Measurements from ENCODE around the gene KCNV2.
A peak's percentile ranks its signal among the peaks of the same experiment; 100 is the strongest.

The KCNV2 gene

DNA sequence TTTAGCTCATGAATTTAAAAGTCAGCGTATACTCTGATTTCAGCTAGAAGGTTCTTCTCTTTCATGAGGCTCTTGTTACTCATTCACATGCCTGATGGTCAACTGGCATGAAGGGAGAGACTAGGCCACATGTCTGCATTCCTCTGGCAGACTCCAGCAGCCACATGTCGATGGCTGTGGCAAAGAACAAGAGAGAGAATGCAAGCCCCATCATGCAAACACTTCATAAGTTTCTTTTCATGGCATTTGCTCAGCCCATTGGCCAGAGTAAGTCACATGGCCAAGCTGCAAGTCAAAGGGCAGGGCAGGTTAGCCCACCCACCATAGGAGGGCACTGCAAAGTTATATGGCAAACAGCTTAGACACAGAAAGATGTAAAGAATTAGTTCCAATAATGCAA is 5.4 kb downstream of the KCNV2 start:
- DNase-seq = no peak

DNA sequence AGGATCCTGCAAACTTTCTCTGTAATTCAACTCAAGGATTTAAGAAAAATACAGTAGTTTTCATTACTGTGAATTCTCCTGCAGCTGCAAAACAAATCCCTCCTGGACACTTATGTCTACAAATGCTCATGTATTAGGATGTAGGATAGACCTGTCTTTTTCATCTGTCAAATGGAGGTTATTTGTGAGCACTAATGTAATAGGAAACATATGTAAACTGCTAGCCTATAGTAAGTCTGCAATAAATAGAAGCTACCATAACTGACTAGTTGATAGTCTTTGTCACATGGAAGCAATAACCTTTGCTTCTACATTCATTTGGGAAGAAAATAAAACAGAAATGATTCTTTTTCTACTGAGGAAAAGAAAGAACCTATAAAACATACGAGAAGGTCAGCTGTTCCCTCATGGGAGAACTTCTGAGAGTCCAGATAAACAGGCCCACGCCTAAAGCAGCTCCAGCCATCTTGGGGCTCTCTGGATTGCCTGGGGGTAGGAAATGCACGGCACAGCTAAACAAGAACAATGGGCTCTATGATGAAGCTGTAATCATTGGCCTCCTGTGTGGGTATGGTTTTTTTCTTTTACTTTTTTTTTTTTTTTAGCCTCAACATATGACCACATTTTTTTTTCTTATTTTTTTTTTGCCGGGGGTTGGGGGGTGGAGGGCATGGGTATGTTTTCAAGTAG is 6.2 kb downstream of the KCNV2 start:
- DNase-seq = no peak

- DNase-seq = no peak
Observed at GRCh38 chr9:2725126-2725525, 7.8 kb downstream of the KCNV2 start.

GRCh38 chr9:2725898-2726649 is 8.8 kb downstream of the KCNV2 start:
- DNase-seq = no peak

DNA sequence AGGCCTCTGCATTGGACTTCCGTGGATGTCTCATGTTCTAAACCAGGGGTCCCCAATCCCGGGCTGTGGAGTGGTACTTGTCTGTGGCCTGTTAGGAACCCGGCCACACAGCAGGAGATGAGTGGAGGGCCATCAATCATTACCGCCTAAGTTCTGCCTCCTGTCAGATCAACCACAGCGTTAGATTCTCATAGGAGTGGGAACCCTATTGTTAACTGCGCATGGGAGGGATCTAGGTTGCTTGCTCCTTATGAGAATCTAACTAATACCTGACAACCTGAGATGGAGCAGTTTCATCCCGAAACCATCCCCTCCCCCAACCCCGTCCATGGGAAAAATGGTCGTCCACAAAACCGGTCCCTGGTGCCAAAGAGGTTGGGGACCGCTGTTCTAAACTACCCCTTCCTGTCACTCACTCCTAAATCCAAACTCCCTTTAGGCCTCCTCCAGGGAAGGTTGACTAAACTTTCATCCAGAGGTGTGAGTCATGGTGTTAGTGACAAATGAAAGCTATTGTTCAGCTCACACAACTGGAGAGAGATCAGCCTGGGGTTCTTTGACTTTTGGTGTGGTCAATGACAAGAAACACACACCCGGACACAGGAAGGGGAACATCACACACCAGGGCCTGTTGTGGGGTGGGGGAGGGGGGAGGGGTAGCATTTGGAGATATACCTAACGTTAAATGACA is 9.5 kb downstream of the KCNV2 start:
- DNase-seq = no peak

DNA sequence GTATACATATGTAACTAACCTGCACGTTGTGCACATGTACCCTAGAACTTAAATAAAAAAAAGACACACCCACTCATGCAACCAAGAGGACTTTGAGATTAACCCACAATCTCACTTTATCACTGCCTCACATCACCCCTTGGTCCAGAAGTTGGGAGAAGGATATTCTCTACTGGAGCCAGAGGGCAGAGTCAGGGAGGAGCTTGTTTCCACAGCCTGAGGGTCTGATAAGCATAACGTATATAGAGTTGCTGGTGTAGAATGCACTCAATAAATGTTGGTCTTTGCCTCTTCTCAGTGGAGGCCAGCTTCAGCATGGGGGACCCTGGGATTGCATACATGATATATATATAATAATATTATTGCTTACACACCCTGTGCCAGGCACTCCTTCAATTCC is 10.1 kb downstream of the KCNV2 start:
- no peak for DNase-seq

DNA sequence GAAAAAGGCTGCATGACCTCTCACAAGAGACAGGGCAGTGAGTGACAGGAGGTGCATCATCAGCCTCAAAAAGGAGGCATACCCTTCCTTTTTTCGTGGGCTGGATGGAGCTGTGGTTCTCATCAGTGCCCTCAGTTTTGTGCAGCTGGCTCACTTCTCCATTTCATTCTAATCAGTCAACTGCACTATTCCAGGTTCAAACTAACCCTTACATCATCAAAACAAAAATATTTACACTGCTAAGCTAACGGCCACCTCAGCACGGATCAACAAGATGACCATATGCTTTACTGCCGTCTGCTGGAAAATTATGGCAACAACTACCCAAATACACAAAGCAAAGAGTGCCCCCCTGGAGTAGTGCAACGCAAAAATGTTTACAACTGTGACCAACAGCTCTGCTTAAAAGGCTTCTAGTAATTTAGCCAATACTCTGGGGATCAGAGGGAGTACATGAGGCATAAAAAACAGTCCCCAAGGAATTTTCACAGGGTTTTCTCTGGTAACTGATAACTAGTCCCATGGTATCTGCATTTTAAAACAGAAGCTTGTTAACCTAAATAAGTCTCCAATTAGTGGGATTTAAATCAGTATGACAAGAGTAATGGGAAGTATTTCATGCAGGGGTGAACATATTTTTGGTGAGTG is 10.8 kb downstream of the KCNV2 start:
- peak; percentile 27 to 91 for DNase-seq

DNA sequence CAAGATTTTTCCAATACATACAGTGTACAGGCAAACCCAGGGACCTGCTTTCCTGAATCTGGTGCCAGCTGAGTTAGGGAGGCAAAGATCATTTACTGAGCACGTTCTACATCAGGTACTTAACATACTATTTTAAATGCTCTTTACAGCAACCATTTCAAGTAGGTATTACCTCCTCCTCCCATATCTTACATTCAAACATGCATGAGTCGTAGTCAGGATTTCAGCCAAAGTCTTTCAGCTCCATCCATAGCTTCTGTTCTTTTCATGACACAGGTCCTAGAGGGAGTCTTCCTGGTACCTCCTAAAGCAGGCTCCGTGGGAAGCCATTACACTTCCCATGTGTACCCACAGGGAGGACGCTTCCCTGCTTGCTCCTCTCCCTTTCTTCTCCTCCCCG is 11.7 kb downstream of the KCNV2 start:
- DNase-seq = no peak

DNA sequence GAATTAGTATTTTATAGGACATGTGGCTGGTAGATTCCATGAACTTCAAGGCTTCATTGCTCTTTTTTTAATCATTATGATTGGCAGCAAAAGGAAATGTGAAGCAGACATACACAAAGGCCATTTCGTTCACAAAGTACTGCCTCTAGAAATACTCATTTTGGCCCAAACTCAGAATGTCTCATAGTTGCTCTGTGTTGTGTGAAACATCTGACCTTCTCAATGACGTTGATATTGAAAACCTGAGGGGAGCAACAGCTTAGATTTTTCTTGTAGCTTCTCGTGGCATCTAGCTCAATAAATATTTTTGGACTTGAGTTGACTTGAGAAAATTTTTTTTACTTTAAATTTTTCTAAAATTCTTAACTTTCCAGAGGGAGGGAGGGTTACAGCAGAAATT is 12.4 kb downstream of the KCNV2 start:
- no peak for DNase-seq

GRCh38 chr9:2730971-2731370 is 13.7 kb downstream of the KCNV2 start:
- no peak for DNase-seq

DNA sequence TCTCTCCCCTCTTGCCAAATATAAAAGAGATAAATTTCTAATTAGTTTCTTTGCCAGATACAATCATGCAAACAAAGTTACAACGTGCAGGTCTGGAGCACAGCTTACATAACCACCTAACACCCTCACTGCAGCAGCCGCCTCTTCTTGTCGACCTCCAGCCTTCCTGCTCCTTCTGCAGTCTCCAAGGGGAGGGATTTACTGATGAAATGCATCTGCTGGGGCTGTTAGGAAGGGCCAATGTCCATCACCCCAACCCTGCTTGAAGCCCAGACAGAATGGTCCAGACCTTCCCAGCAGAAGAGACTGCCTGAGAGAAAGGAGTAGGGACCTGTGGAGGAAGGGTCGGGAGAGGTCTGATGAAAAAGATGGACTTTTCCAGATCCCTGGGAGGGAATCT is 15.2 kb downstream of the KCNV2 start:
- DNase-seq = no peak

GRCh38 chr9:2740616-2741015 is 23.3 kb downstream of the KCNV2 start:
- DNase-seq = no peak

- no peak for DNase-seq
Observed at GRCh38 chr9:2741441-2742158, 24.3 kb downstream of the KCNV2 start.

GRCh38 chr9:2742214-2742613 is 24.9 kb downstream of the KCNV2 start:
- DNase-seq = no peak

DNA sequence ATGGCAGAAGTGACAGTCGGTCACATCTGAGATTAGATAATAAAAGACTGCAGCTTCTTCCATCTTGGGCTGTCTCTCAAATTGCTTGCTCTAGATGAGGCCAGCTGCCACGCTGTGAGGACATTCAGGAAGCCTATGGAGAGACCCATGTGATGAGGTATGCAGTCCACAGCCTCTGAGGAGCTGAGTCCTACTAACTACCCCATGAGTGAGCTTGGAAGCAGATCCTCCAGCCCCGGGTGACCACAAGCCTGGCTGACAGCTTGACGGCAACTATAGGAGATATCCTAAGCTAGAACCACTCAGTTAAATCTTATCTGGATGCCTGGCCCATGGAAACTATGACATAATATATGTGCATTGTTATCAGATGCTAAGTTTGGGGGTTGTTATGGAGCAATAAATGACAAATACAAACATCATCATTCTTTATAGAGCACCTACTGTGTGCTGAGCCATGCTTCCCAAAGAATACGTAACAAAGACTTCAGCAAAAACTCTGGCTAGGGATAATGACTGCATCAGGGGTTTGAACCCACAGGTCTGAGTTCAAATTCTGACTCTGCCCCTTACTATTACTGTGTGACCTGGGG is 26.7 kb downstream of the KCNV2 start:
- no peak for DNase-seq

GRCh38 chr9:2745560-2746380 is 28.5 kb downstream of the KCNV2 start:
- no peak for DNase-seq

DNA sequence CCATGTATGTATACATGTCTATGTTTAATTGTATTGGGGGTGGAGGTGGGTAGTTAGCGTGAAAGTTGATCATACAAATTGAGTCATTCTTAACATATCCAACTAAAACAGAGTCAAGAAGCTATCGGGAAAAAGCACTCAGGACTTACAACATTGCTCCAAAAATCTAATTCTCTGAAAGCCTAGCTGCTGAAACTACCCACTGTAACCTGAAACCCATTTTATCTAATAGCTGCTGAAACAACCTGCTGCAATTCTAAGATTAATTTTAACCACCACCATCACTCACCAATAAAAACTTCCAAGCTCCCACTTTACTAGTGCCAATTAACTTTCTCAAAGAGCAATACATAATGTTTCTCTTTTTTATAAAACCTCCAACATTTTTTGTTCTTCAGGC is 32.2 kb downstream of the KCNV2 start:
- DNase-seq = no peak

GRCh38 chr9:2755285-2755684 is 38.0 kb downstream of the KCNV2 start:
- DNase-seq = peak; percentile 55 to 76

GRCh38 chr9:2758162-2758897 is 41.0 kb downstream of the KCNV2 start:
- DNase-seq = no peak

DNA sequence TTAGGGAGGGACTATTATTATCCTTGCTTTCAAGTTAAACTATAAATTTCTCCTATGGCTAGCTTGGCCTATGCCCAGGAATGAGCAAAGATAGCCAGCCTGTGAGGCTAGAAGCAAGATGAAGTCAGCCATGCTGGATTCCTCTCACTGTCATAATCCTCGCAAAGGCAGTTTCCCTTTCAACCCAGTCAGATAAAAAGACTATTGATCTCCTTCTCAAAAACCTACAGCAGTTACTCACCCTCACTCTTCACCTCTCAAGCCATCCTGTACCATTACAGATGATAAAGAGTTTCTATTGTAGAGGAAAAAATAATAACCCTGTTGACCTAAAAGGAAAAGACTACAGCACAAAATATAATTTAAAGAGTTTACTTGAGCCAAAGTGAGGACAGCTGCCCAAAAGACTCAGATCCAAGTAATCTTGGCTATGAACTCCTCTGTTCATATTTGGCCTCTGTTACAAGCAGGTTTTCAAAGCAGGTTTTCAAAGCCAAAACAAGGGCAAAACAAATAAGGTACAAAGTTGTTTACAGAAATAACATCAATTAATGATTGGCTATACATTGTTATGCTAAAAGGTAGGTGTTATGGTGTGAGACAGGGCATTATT is 41.7 kb downstream of the KCNV2 start:
- DNase-seq = no peak
